IMR-90 (cell line): ENCODE measurements around the gene CLCN6. TPM values are rescaled to one million over a fixed set of nuclear protein-coding genes. Genes with fewer than 3 reads are reported as not detected.
A peak's percentile ranks its signal among the peaks of the same experiment; 100 is the strongest.

ENCODE experiments used
- ATAC-seq: fragments of 200-7000 bp; cut with Tn5 transposase; 2 replicates; pipeline ENCODE4 v1.9.1; 2020; ENCODE audit warnings: low read depth, mild to moderate bottlenecking, moderate library complexity
- BruUV-seq: library from RNA; stranded (reverse); fragments of 400-500 nt; replicated peaks from 2 replicates; lab custom pipeline; 2021; lab: Mats Ljungman, UMichigan
- CTCF ChIA-PET: fragments of 300-600 bp; formaldehyde crosslinking; extraction: SDS; loops from one replicate; lab custom pipeline; 2021; ENCODE audit warnings: antibody characterized with exemption; lab: Yijun Ruan, JAX
- POLR2A ChIA-PET: fragments of 300-600 bp; sonication (Branson Sonifier 250); formaldehyde crosslinking; loops from one replicate; lab custom pipeline; 2022; ENCODE audit warnings: antibody characterized with exemption; ENCODE audit not compliant: unreplicated experiment; lab: Charles Lee
- DNase-seq: peaks from one replicate; pipeline ENCODE4 v3.0.0; 2013
- H2AFZ ChIP-seq: replicated peaks from 2 replicates; pipeline ENCODE3; 2013; ENCODE audit warnings: low read length, mild to moderate bottlenecking; ENCODE audit not compliant: poor library complexity
- H2AK5ac ChIP-seq: 2 replicates; pipeline ENCODE4 v1.6.1; 2013; ENCODE audit warnings: low read depth, low read length, inconsistent platforms
- H2AK9ac ChIP-seq: replicated peaks from 2 replicates; pipeline ENCODE3; 2013; ENCODE audit warnings: mild to moderate bottlenecking, low read depth, low read length, moderate library complexity; ENCODE audit not compliant: poor library complexity
- H2BK120ac ChIP-seq: 2 replicates; pipeline ENCODE4 v1.6.1; 2013; ENCODE audit warnings: low read depth, low read length, inconsistent platforms
- H2BK15ac ChIP-seq: 3 replicates; pipeline ENCODE4 v1.6.1; 2013; ENCODE audit warnings: low read depth, low read length, inconsistent platforms
- H2BK20ac ChIP-seq: 2 replicates; pipeline ENCODE4 v1.6.1; 2013; ENCODE audit warnings: low read depth, mild to moderate bottlenecking, inconsistent platforms, low read length, moderate library complexity
- H2BK5ac ChIP-seq: 2 replicates; pipeline ENCODE4 v1.6.1; 2013; ENCODE audit warnings: mild to moderate bottlenecking, low read depth, low read length, inconsistent platforms; ENCODE audit not compliant: poor library complexity, severe bottlenecking
- H3K14ac ChIP-seq: replicated peaks from 2 replicates; pipeline ENCODE4 v1.6.1; 2013; ENCODE audit warnings: low read depth, low read length, inconsistent platforms
- H3K18ac ChIP-seq: 2 replicates; pipeline ENCODE4 v1.6.1; 2013; ENCODE audit warnings: low read depth, low read length, control low read depth
- H3K23ac ChIP-seq: 2 replicates; pipeline ENCODE4 v1.6.1; 2013; ENCODE audit warnings: low read depth, low read length, inconsistent platforms
- H3K27ac ChIP-seq: 2 replicates; pipeline ENCODE4 v1.5.1; 2013; ENCODE audit warnings: mild to moderate bottlenecking, control low read depth, low read length; ENCODE audit not compliant: insufficient read depth
- H3K27me3 ChIP-seq: 2 replicates; pipeline ENCODE4 v1.6.1; 2013; ENCODE audit warnings: low read length; ENCODE audit not compliant: control insufficient read depth, insufficient read depth
- H3K36me3 ChIP-seq: 2 replicates; pipeline ENCODE4 v1.6.1; 2013; ENCODE audit warnings: low read length, mixed read lengths; ENCODE audit not compliant: control insufficient read depth, insufficient read depth
- H3K4ac ChIP-seq: 2 replicates; pipeline ENCODE4 v1.6.1; 2013; ENCODE audit warnings: low read depth, low read length, inconsistent platforms
- H3K4me1 ChIP-seq: 2 replicates; pipeline ENCODE4 v1.6.1; 2013; ENCODE audit warnings: low read length, mixed read lengths; ENCODE audit not compliant: control insufficient read depth, insufficient read depth
- H3K4me2 ChIP-seq: 2 replicates; pipeline ENCODE4 v1.6.1; 2013; ENCODE audit warnings: low read depth, mild to moderate bottlenecking, control low read depth, low read length, moderate library complexity
- H3K4me3 ChIP-seq: 2 replicates; pipeline ENCODE4 v1.5.1; 2013; ENCODE audit warnings: low read depth, mild to moderate bottlenecking, control low read depth, low read length, moderate library complexity; ENCODE audit not compliant: insufficient read depth
- H3K56ac ChIP-seq: 2 replicates; pipeline ENCODE4 v1.6.1; 2013; ENCODE audit warnings: low read length, inconsistent platforms; ENCODE audit not compliant: insufficient read depth; ENCODE audit errors: extremely low read depth
- H3K79me1 ChIP-seq, 2 experiments: 2 replicates each; pipeline ENCODE4 v1.6.1; 2013; ENCODE audit warnings: low read length in 2 of 2, inconsistent platforms in 1 of 2, low read depth in 1 of 2
- H3K9ac ChIP-seq: 2 replicates; pipeline ENCODE4 v1.6.1; 2013; ENCODE audit warnings: low read depth, low read length, control low read depth
- H3K9me1 ChIP-seq: 2 replicates; pipeline ENCODE4 v1.6.1; 2013; ENCODE audit warnings: low read length, inconsistent platforms; ENCODE audit not compliant: insufficient read depth
- H3K9me3 ChIP-seq: 2 replicates; pipeline ENCODE4 v1.6.1; 2013; ENCODE audit warnings: low read length; ENCODE audit not compliant: control insufficient read depth, insufficient read depth
- H4K20me1 ChIP-seq: 2 replicates; pipeline ENCODE4 v1.6.1; 2013; ENCODE audit warnings: low read length, inconsistent platforms; ENCODE audit not compliant: insufficient read depth
- H4K5ac ChIP-seq: 2 replicates; pipeline ENCODE4 v1.6.1; 2013; ENCODE audit warnings: mild to moderate bottlenecking, low read depth, low read length, control low read depth
- H4K8ac ChIP-seq, 2 experiments: 2 replicates each; pipeline ENCODE4 v1.6.1; 2013; ENCODE audit warnings: low read depth in 2 of 2, low read length in 2 of 2, control low read depth in 1 of 2, inconsistent platforms in 1 of 2
- H4K91ac ChIP-seq: 2 replicates; pipeline ENCODE4 v1.6.1; 2013; ENCODE audit warnings: low read depth, low read length, inconsistent platforms; ENCODE audit not compliant: insufficient read depth
- BHLHE40 ChIP-seq: fragments of 150-350 bp; IDR thresholded peaks from 2 replicates; pipeline ENCODE4 v1.6.1; 2016; ENCODE audit warnings: mild to moderate bottlenecking, low read depth, low read length
- CHD1 ChIP-seq: IDR thresholded peaks from 2 replicates; pipeline ENCODE4 v1.6.1; 2012; ENCODE audit warnings: low read depth, low read length, improper control_type of control experiment
- FOS ChIP-seq: fragments of 150-350 bp; IDR thresholded peaks from 2 replicates; pipeline ENCODE4 v1.6.1; 2016; ENCODE audit warnings: low read depth, low read length
- MAZ ChIP-seq: IDR thresholded peaks from 2 replicates; pipeline ENCODE4 v1.6.1; 2012; ENCODE audit warnings: low read depth, mild to moderate bottlenecking, low read length, improper control_type of control experiment, moderate library complexity, borderline replicate concordance
- SMC3 ChIP-seq: fragments of 150-350 bp; IDR thresholded peaks from 2 replicates; pipeline ENCODE4 v1.6.1; 2016; ENCODE audit warnings: low read depth, mild to moderate bottlenecking, antibody characterized with exemption, low read length, moderate library complexity
- USF2 ChIP-seq: fragments of 150-350 bp; IDR thresholded peaks from 2 replicates; pipeline ENCODE4 v1.6.1; 2017; ENCODE audit warnings: mild to moderate bottlenecking, antibody characterized with exemption, low read length, low read depth
- WGBS, 2 experiments: methylation state at CpG; one replicate each; pipeline versions ENCODE4 v1.1.5 to v1.1.7; 2013; ENCODE audit warnings: missing lambda C conversion rate in 2 of 2; ENCODE audit not compliant: insufficient read length in 1 of 2; ENCODE audit errors: extremely low coverage in 2 of 2; 5-methylcytosine and 5-hydroxymethylcytosine counted together
- dilution Hi-C: fragments of 300-500 bp; cut with HindIII; formaldehyde crosslinking; loops from one replicate; pipeline ENCODE4 v1.14.3; 2018; ENCODE audit warnings: low sequenced_read_pairs; ENCODE audit not compliant: unreplicated experiment
- in situ Hi-C: fragments of 300-500 bp; cut with MboI; formaldehyde crosslinking; loops from 3 replicates; pipeline ENCODE4 v1.14.3; 2019; ENCODE audit warnings: low sequenced_read_pairs, inconsistent platforms, mixed read lengths
- intact Hi-C: fragments of 100-400 bp; cut with micrococcal nuclease; formaldehyde crosslinking; loops from 2 replicates; pipeline ENCODE4 v1.10.0; 2022
- polyA plus RNA-seq, 3 experiments: library from polyadenylated mRNA; depleted of rRNA; stranded (reverse); fragments of >200 nt; gene quantifications; 2 replicates each; pipeline ENCODE4 v1.2.3, GENCODE V29; 2012; ENCODE audit warnings: low replicate concordance in 1 of 3
- total RNA-seq: library from RNA; depleted of rRNA; stranded (reverse); fragments of >200 nt; gene quantifications from 2 replicates; pipeline ENCODE4 v1.2.3, GENCODE V29; 2012

CLCN6 gene
- total and polyA plus RNA-seq, 2 of the 4 experiments (the other 2 are of a cell fraction): 4.1 to 10.6 TPM

- H2AFZ ChIP-seq: peak overlapping the region; percentile 88
- in situ Hi-C loops: no loop called here
- H4K91ac ChIP-seq: peak overlapping the region; percentile 97
- H3K36me3 ChIP-seq: peaks cover 15% of the 10 kb centered on the region; the same call in 1 of the 2 replicates
- ATAC-seq: peak; percentile 64
- H2AK9ac ChIP-seq: peak overlapping the region; percentile 98
- peak overlapping the region; percentile 65 for H2BK5ac ChIP-seq
- peak overlapping the region; percentile 21 for H3K23ac ChIP-seq
- intact Hi-C loops: no loop called here
- H3K18ac ChIP-seq: peak overlapping the region; percentile 47; the same call in 1 of the 2 replicates
- H3K27me3 ChIP-seq: no peaks in the 10 kb centered on the region
- ChIA-PET POLR2A (no interaction called here), CTCF (interaction anchor here (0.5 to 1.1 kb wide), 4 partner anchors 10 to 1213 kb away, joined by 3 to 7 read pairs (median 4); no protein-coding TSS in a partner anchor)
- H3K9ac ChIP-seq: peak overlapping the region; percentile 30; the same call in 1 of the 2 replicates
- peak overlapping the region; percentile 54 for H3K4me2 ChIP-seq
- 23% methylated on average over 5 of the region's 16 CpGs; no CpG with 5 or more reads in 1 of the 2 experiments for WGBS, 2 experiments
- dilution Hi-C loops: no loop called here
- H2BK20ac ChIP-seq: peak overlapping the region; percentile 65; the same call in 1 of the 2 replicates
- peaks cover 0 to 17% of the 10 kb centered on the region in 2 experiments; a peak in 2 of 4 replicates for H3K79me1 ChIP-seq
- peaks cover 37% of the 10 kb centered on the region for H3K4me1 ChIP-seq
- no peak for TF ChIP-seq FOS
- TF ChIP-seq MAZ: no peak; the same call in 1 of the 2 replicates
- TF ChIP-seq SMC3: no peak
- TF ChIP-seq USF2: no peak
- no peak for TF ChIP-seq BHLHE40
- TF ChIP-seq CHD1: no peak
- H3K27ac ChIP-seq: peak overlapping the region; percentile 73
- no peaks in the 10 kb centered on the region for H4K20me1 ChIP-seq
- peak overlapping the region; percentile 66 to 91 for H4K8ac ChIP-seq
- H2AK5ac ChIP-seq: peak overlapping the region; percentile 85
- no TSS peak for BruUV-seq
- peak overlapping the region; percentile 62 for H4K5ac ChIP-seq
- peak overlapping the region; percentile 91 for H3K4ac ChIP-seq
- H2BK120ac ChIP-seq: peak overlapping the region; percentile 81
- H3K14ac ChIP-seq: peak overlapping the region; percentile 80
- no peak overlapping the region for H3K4me3 ChIP-seq
- H3K9me1 ChIP-seq: peaks cover 31% of the 10 kb centered on the region
- peak; percentile 34 for DNase-seq
- H3K56ac ChIP-seq: no peak overlapping the region
- H3K9me3 ChIP-seq: no peaks in the 10 kb centered on the region
- peak overlapping the region; percentile 19; the same call in 2 of the 3 replicates for H2BK15ac ChIP-seq
These were observed 18.7 kb upstream of the CLCN6 start for GRCh38 chr1:11787251-11787803.
